Fibroblast of the aortic adventitia (primary cell): ENCODE measurements around the gene ZNF417. TPM values are rescaled to one million over a fixed set of nuclear protein-coding genes. Genes with fewer than 3 reads are reported as not detected.

Experiments
- DNase-seq: peaks from one replicate; pipeline ENCODE4 v3.0.0-alpha.2; 2010; ENCODE audit warnings: low read depth
- H3K4me3 ChIP-seq: 2 replicates; pipeline ENCODE4 v1.5.1; 2011; ENCODE audit warnings: low read depth, mild to moderate bottlenecking, control low read depth, low read length, moderate library complexity
- CTCF ChIP-seq: IDR thresholded peaks from 2 replicates; pipeline ENCODE4 v1.5.1; 2011; ENCODE audit warnings: mild to moderate bottlenecking, low read length, control low read depth, inconsistent platforms; ENCODE audit not compliant: insufficient read depth
- total RNA-seq: library from RNA; depleted of rRNA; stranded (reverse); fragments of >200 nt; gene quantifications from 2 replicates; pipeline ENCODE4 v1.2.3, GENCODE V29; 2012; ENCODE audit warnings: low replicate concordance

The ZNF417 gene
- total RNA-seq, 1 donor: 15.8 TPM

- TF ChIP-seq CTCF: peak; percentile 46
- peak within 1 kb of the TSS; percentile 88 for H3K4me3 ChIP-seq
- peak; percentile 92 for DNase-seq
These were observed 31.2 kb upstream of the ZNF417 start, which contains the start of gene ZNF256 for GRCh38 chr19:57947419-57948134. TSS of gene ZNF256 (minus strand) at chr19:57947706. CDS start at chr19:57947474, 232 bp downstream.

- TF ChIP-seq CTCF: no peak
- DNase-seq: no peak
- H3K4me3 ChIP-seq: peak overlapping the region; percentile 88
These were observed 30.7 kb upstream of the ZNF417 start for GRCh38 chr19:57947088-57947418.

GRCh38 chr19:57946316-57946715, 29.9 kb upstream of the ZNF417 start:
- DNase-seq: no peak
- peak overlapping the region; percentile 88 for H3K4me3 ChIP-seq

GRCh38 chr19:57941593-57941992, 25.2 kb upstream of the ZNF417 start:
- no peak for TF ChIP-seq CTCF

More at GRCh38 chr19:57946316-57946715, 29.9 kb upstream of the ZNF417 start:
- no peak for TF ChIP-seq CTCF

GRCh38 chr19:57935731-57936130, 19.3 kb upstream of the ZNF417 start:
- H3K4me3 ChIP-seq: no peak overlapping the region

More at GRCh38 chr19:57941593-57941992, 25.2 kb upstream of the ZNF417 start:
- no peak overlapping the region for H3K4me3 ChIP-seq
- DNase-seq: no peak

GRCh38 chr19:57934820-57935665, 18.7 kb upstream of the ZNF417 start, which contains the start of gene ZNF418:
TSS of gene ZNF418 (minus strand) at chr19:57935402. CDS start at chr19:57933822, 1,580 bp downstream.
- peak; percentile 87 for DNase-seq
- no peak for TF ChIP-seq CTCF
- peak within 1 kb of the TSS; percentile 87 for H3K4me3 ChIP-seq

More at GRCh38 chr19:57935731-57936130, 19.3 kb upstream of the ZNF417 start:
- no peak for DNase-seq
- TF ChIP-seq CTCF: no peak
